Measurements from ENCODE around the gene ZBED1.
"Not testable (repeated sequence)": the region's sequence is repeated elsewhere in the genome, so short reads cannot be mapped to it uniquely, and the experiment has no call there.

The ZBED1 gene

GRCh38 chrX:2456091-2456490 lies 44.7 kb downstream of the ZBED1 start:
- not testable (repeated sequence) for DNase-seq (ENCODE audit: low read depth)

GRCh38 chrX:2454620-2455019 lies 46.2 kb downstream of the ZBED1 start:
- not testable (repeated sequence) for DNase-seq (ENCODE audit: low read depth)

- DNase-seq (ENCODE audit: low read depth) = no peak
Measured at GRCh38 chrX:2452799-2453198, 48.0 kb downstream of the ZBED1 start.

- no peak for DNase-seq (ENCODE audit: low read depth)
Measured at GRCh38 chrX:2452317-2452784, 48.4 kb downstream of the ZBED1 start.

GRCh38 chrX:2451501-2452316 lies 49.1 kb downstream of the ZBED1 start:
- no peak for DNase-seq (ENCODE audit: low read depth)

GRCh38 chrX:2450681-2451080 lies 50.1 kb downstream of the ZBED1 start:
- DNase-seq (ENCODE audit: low read depth) = no peak

- no peak for DNase-seq (ENCODE audit: low read depth)
Measured at GRCh38 chrX:2449135-2449886, 51.5 kb downstream of the ZBED1 start.

- no peak for DNase-seq (ENCODE audit: low read depth)
Measured at GRCh38 chrX:2447484-2447883, 53.3 kb downstream of the ZBED1 start.

- no peak for DNase-seq (ENCODE audit: low read depth)
Measured at GRCh38 chrX:2446815-2447214, 54.0 kb downstream of the ZBED1 start.

- no peak for DNase-seq (ENCODE audit: low read depth)
Measured at GRCh38 chrX:2445662-2446623, 54.8 kb downstream of the ZBED1 start.

- DNase-seq (ENCODE audit: low read depth) = no peak
Measured at GRCh38 chrX:2442694-2443093, 58.1 kb downstream of the ZBED1 start.

GRCh38 chrX:2441466-2441865 lies 59.3 kb downstream of the ZBED1 start:
- DNase-seq (ENCODE audit: low read depth) = no peak

GRCh38 chrX:2439613-2440012 lies 61.2 kb downstream of the ZBED1 start:
- no peak for DNase-seq (ENCODE audit: low read depth)
